Brain microvascular endothelial cell (primary cell): ENCODE data around the gene ROR2.

Source experiments
- DNase-seq: peaks from one replicate; pipeline ENCODE4 v3.0.0-alpha.2; 2020
- H3K27ac ChIP-seq: fragments of 250-450 bp; sonication (Bioruptor Pico); 2 replicates; pipeline ENCODE4 v1.5.1; 2020; ENCODE audit warnings: mild to moderate bottlenecking, moderate library complexity
- H3K27me3 ChIP-seq: fragments of 250-450 bp; sonication (Bioruptor Pico); replicated peaks from 2 replicates; pipeline ENCODE4 v1.5.1; 2020; ENCODE audit warnings: mild to moderate bottlenecking
- H3K36me3 ChIP-seq: fragments of 250-450 bp; sonication (Bioruptor Pico); replicated peaks from 2 replicates; pipeline ENCODE4 v1.5.1; 2020; ENCODE audit warnings: mild to moderate bottlenecking
- H3K4me3 ChIP-seq: 2 replicates; pipeline ENCODE4 v1.5.1; 2011; ENCODE audit warnings: low read depth, mild to moderate bottlenecking, control low read depth, low read length, moderate library complexity
- in situ Hi-C: cut with HindIII; loops from 2 replicates; pipeline ENCODE4 v1.10.0; 2017; ENCODE audit warnings: low sequenced_read_pairs, low pct_ligation_motif_present
- TF ChIP-seq, protein P1 (sequence below): IDR thresholded peaks from 2 replicates; pipeline ENCODE4 v1.5.1; 2011; ENCODE audit warnings: low read depth, mild to moderate bottlenecking, moderate library complexity, low read length, control low read depth, inconsistent platforms; ENCODE audit errors: missing control alignments

The ROR2 gene

DNA sequence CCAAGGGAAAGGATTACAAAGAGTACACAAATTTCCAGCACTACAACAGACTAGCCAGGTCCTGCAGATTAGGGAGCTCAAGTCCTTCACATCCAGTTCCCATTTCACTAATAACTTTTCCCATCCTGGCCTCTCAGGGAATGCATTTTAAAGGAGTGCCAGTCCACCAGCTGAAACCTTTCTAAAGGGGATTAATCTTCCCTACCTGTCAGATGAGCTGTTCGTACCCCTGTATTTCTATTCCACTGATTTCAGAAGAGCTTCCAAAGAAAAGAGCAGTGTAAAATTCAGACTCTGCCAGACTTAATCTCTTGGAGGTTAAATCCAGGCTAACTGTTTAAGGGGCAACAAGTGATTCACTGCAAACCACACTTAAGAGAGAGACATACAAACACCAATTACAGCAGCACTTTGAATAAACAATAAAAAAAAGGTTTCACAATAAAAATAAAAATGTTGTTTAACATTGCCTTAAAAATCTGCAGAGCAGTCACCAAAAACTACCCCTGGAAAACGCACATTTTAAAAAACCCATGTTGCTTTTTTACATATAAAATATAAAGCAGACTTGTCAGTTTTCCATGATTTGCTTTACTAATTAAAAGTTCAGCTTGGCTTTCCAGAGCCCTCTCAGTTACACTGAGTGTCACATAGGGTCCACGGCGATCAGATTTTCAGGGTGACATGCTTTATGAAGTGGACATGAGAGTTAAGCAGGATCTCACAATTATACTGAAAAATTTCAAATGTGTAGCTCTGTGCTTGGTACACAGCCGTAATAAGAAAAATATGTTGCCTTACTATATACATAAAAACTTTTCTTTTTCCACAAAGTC is 3.2 kb downstream of the ROR2 start:
- Histone ChIP-seq H3K27me3 (peaks cover 45% of the 10 kb centered on the region), H3K36me3 (no peaks in the 10 kb centered on the region), H3K4me3 (no peak overlapping the region), H3K27ac (no peak overlapping the region)
- TF ChIP-seq, protein P1, sequence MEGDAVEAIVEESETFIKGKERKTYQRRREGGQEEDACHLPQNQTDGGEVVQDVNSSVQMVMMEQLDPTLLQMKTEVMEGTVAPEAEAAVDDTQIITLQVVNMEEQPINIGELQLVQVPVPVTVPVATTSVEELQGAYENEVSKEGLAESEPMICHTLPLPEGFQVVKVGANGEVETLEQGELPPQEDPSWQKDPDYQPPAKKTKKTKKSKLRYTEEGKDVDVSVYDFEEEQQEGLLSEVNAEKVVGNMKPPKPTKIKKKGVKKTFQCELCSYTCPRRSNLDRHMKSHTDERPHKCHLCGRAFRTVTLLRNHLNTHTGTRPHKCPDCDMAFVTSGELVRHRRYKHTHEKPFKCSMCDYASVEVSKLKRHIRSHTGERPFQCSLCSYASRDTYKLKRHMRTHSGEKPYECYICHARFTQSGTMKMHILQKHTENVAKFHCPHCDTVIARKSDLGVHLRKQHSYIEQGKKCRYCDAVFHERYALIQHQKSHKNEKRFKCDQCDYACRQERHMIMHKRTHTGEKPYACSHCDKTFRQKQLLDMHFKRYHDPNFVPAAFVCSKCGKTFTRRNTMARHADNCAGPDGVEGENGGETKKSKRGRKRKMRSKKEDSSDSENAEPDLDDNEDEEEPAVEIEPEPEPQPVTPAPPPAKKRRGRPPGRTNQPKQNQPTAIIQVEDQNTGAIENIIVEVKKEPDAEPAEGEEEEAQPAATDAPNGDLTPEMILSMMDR, result no peak
- DNase-seq, result no peak
- in situ Hi-C loops, result no loop called here

DNA sequence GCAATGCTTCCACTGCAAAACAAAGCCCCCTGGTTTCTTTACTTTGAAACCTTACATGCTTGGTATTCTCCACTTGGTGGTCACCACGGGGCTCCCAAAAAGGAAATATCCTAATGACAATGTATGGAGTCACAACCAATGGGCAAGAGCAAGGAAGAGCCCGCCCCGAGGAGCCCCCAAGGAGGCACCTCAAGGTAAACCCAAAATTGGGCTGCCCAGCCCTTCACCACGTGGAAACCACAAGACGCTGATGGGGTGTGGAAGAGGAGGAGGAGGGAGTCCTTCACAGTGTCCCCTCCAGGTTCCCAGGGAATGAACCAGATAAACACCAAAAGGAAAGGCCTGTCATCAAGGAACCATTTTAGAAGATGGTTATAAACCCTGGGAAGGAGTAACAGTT is 3.8 kb downstream of the ROR2 start:
- Histone ChIP-seq H3K27ac (no peak overlapping the region), H3K4me3 (no peak overlapping the region), H3K27me3 (peaks cover 45% of the 10 kb centered on the region), H3K36me3 (no peaks in the 10 kb centered on the region)
- in situ Hi-C loops, result no loop called here
- TF ChIP-seq, protein P1, result no peak
- DNase-seq, result no peak

DNA sequence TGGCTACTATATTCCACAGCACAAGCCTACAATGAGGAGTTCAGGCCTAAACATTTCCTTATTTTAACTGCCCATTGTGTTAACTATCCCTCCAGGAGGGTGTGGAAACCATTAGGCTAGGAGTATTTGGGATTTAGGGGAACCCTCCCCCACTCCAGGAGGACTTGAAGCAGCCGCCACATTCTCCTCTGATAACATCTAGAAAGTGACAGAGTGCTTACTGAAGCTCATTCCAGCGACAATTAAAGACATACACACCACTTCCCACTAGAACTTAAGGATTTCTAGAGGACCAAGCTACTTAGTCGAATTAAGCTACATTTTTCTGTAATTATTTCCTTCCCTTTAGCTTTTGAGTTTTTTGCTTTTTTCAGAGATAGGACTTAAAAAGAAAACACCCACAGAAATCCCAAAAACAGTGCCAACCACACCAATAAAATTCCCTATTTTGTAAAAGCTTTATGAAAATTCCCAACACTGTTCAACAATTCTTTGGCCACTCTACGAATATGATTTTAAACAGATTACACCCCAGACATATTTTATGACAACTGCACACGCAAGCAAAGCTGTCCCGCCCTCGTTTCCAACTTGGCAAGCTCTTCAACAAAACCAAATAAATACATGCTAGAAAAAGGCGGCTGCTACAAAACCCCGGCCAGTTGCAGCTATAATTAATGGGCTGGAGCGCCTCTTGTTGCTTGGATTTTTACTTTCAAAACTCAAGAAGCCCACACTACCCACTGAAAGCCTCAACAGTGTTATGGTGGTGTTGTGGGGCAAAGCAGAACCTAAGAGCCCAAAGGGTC is 4.5 kb downstream of the ROR2 start:
- no peaks in the 10 kb centered on the region for H3K36me3 ChIP-seq
- in situ Hi-C loops, result no loop called here
- H3K27me3 ChIP-seq, result peaks cover 43% of the 10 kb centered on the region
- DNase-seq, result no peak
- H3K27ac ChIP-seq, result no peak overlapping the region
- no peak overlapping the region for H3K4me3 ChIP-seq
- TF ChIP-seq, protein P1, result no peak

DNA sequence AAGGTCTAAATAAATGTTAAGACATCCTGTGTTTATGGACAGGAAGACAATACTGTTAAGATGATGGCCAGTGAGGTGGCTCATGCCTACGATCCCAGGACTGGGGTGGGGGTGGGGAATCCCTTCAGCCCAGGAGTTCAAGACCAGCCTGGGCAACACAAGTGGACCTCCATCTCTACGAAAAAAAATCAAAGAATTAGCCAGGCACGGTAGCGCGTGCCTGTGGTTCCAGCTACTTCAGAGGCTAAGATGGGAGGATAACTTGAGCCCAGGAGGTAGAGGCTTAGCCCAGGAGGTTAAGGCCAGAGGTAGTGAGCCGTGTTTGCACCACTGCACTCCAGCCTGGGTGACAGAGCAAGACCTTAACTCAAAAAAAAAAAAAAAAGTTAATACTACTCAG is 5.3 kb downstream of the ROR2 start:
- Histone ChIP-seq H3K36me3 (no peaks in the 10 kb centered on the region), H3K27me3 (peaks cover 36% of the 10 kb centered on the region), H3K4me3 (no peak overlapping the region), H3K27ac (no peak overlapping the region)
- no peak for DNase-seq
- in situ Hi-C loops, result no loop called here
- TF ChIP-seq, protein P1, result no peak

DNA sequence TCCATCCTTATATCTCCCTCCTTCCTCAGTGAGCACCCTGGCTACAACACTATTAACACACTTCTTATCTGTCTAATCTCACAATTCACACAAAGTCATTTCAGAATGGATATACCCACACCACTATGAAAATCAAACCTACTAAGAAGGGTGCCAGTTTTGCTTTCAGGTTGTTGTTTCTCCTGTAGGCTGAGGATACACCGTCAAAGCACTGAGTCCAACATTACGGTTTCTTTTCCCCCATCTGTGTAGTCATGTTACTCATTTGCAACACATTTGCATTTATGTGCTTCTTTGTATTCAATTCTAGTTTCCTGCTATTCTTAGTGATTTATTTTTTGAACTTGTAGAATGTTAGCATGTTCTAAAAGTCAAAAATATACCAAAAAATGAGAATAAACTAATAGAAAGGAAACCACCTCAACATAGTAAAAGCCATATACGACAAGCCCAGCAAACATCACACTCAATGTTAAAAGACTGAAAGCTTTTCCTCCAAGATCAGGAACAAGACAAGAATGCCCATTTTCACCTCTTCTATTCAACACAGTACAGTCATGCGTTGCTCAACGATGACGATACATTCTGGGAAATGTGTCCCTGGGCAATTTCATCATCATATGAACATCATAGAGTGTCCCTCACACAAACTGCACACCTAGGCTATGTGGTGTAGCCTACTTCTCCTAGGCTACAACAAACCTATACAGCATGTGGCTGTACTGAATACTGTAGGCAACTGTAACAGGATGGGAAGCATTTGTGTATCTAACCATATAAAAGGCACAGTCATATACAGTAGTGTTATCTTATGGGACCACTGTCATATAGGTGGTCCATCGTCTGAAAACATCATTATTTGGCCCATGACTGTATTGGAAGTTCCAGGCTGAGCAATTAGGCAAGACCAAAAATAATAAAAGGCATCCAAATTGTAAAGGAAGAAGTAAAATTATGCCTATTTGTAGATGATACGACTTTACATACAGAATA is 6.3 kb downstream of the ROR2 start:
- TF ChIP-seq, protein P1, result no peak
- no peak overlapping the region for H3K27ac ChIP-seq
- no peaks in the 10 kb centered on the region for H3K36me3 ChIP-seq
- H3K4me3 ChIP-seq, result no peak overlapping the region
- DNase-seq, result no peak
- in situ Hi-C loops, result no loop called here
- peaks cover 27% of the 10 kb centered on the region for H3K27me3 ChIP-seq
